ENCODE measurements around the gene ISM2. TPM values are rescaled to one million over a fixed set of nuclear protein-coding genes. Genes with fewer than 3 reads are reported as not detected.

Gene ISM2
- total RNA-seq, 1 donor from 2014 or later = not detected

DNA sequence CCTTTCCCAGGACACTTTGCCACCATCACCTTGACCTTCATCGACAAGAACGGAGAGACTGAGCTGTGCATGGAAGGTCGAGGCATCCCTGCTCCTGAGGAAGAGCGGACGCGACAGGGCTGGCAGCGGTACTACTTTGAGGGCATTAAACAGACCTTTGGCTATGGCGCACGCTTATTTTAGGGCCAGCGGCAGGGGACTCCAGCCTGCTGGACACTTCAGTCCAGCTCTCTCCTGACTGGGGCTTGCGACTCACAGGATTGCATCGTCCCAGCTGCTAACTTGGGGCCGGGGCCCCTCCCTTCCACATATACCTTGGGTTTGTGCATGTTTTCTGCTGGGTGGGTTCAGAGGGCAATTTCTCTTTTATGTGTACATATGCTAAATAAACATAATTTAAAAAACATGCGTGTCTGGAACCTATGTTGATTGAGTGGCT lies 29.5 kb downstream of the ISM2 start:
- no peak for DNase-seq (ENCODE audit: low read depth in 2 of 2)

GRCh38 chr14:77467801-77468200 lies 30.8 kb downstream of the ISM2 start:
- DNase-seq (ENCODE audit: low read depth in 2 of 2) = no peak

- peak; percentile 84 to 89 for DNase-seq (ENCODE audit: low read depth in 2 of 2)
These were observed 39.4 kb downstream of the ISM2 start for GRCh38 chr14:77459072-77459723.

GRCh38 chr14:77458249-77458950 lies 40.2 kb downstream of the ISM2 start:
- peak; percentile 36 to 44 for DNase-seq (ENCODE audit: low read depth in 2 of 2)

GRCh38 chr14:77457522-77458248 lies 40.9 kb downstream of the ISM2 start, which contains the start of the genes AHSA1 and VIPAS39:
Gene AHSA1 (plus strand): TSS chr14:77458093. CDS start chr14:77458190, 97 bp downstream.
Gene VIPAS39 (minus strand): TSS chr14:77457601. CDS start chr14:77454102, 3,499 bp downstream.
- DNase-seq (ENCODE audit: low read depth in 2 of 2) = peak; percentile 100

GRCh38 chr14:77457115-77457521 lies 41.5 kb downstream of the ISM2 start:
- DNase-seq (ENCODE audit: low read depth in 2 of 2) = no peak

- DNase-seq (ENCODE audit: low read depth in 2 of 2) = no peak
These were observed 42.5 kb downstream of the ISM2 start for GRCh38 chr14:77455966-77456640.

DNA sequence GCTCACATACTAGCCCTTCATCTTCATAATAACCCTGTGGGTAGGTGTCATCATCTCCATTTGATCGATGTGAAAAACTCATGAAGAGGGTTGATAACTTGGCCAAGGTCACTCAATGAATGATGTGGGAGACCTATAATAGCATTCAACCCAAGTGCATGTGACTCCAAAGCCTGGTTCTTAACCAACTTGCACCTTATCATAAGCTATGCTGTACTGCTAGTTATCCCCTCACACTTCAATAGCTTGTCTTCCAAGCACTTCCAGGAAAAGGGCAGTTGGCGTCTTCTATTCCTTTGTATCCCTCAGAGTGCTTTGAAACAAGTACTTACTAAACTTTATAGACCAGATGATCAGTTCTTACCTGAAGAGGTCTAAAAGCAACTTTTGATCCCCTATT lies 56.4 kb downstream of the ISM2 start:
- DNase-seq (ENCODE audit: low read depth in 2 of 2) = no peak

GRCh38 chr14:77439861-77440260 lies 58.8 kb downstream of the ISM2 start:
- DNase-seq (ENCODE audit: low read depth in 2 of 2) = no peak

DNA sequence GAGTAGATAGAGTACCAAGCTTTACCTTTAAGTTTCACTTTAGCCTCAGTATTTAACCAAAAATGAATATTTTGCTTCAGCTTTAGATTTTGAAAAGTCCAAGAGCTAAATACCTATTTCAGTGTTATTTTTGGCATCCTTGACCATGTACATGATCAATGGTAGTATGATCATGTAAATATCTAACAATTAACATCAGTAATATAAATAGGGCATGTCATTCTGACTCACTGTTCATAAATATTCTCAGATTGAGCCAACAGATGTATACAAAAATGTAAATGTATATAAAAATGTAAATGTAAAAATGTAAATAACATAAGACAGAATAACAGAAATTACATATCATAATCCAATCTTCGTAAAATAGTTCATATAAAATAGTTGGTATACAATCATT lies 60.0 kb downstream of the ISM2 start:
- DNase-seq (ENCODE audit: low read depth in 2 of 2) = no peak

DNA sequence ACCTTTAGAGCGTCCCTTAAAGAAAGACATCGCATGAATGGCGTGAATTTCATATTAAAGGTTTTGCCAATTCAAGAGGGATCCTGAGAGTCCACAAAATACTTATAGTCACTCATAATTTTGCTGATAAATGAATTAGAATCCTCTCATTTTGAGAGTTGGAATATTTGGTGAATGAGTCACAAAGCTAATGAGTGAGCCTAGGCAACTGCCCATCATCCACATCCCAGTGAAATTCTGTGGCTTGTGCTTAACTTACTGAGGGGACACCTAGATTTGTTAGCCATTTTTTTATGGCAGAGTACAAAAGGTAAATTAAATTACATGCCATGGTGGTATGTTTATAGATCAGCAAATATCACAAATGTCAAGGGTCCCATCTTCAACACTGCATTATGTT lies 62.6 kb downstream of the ISM2 start:
- DNase-seq (ENCODE audit: low read depth in 2 of 2) = no peak

DNA sequence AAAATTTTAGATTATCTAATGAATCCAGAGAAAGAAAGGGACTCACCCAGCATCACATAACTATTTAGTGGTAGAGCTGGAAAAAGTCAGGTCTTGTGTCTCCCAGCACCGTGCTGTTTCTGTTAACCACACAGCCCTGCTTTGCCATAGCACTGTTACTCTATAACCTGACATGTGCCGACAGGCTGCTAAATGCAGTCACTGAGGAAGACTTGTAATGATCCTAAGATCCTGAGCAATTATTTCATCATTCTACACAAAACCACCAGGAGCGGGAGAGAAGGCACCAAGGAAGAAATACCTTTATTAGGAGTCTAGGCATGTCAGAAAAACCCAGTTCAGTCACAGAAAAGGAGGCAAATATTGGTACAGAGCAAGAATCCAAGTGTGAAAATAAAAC lies 72.2 kb downstream of the ISM2 start:
- no peak for DNase-seq (ENCODE audit: low read depth in 2 of 2)

- DNase-seq (ENCODE audit: low read depth in 2 of 2) = no peak
These were observed 73.8 kb downstream of the ISM2 start for GRCh38 chr14:77424862-77425261.

Other genes with a start within 250 kb of the ISM2 start
- gene NGB, start 227.6 kb downstream of the ISM2 start, total RNA-seq = not detected in 2 replicates
- 5.2 and 6.9 TPM in 2 replicates for gene POMT2, start 177.9 kb downstream of the ISM2 start, total RNA-seq
- 11.1 and 26.4 TPM in 2 replicates for gene GSTZ1, start 177.8 kb downstream of the ISM2 start, total RNA-seq
- 7.0 and 9.7 TPM in 2 replicates for gene TMED8, start 121.7 kb downstream of the ISM2 start, total RNA-seq
- gene SAMD15, start 121.4 kb downstream of the ISM2 start, total RNA-seq = 0.40 and 0.44 TPM in 2 replicates
- under 0.01 and 0.20 TPM in 2 replicates for gene NOXRED1, start 75.3 kb downstream of the ISM2 start, total RNA-seq
- gene VIPAS39, start 41.2 kb downstream of the ISM2 start, total RNA-seq = 20.3 and 22.0 TPM in 2 replicates
- gene AHSA1, start 40.7 kb downstream of the ISM2 start, total RNA-seq = 68.4 and 81.7 TPM in 2 replicates
- 42.3 and 62.3 TPM in 2 replicates for gene SPTLC2, start 117.8 kb upstream of the ISM2 start, total RNA-seq
- gene ALKBH1, start 209.2 kb upstream of the ISM2 start, total RNA-seq = 5.9 and 6.7 TPM in 2 replicates
- 114 and 121 TPM in 2 replicates for gene SLIRP, start 209.3 kb upstream of the ISM2 start, total RNA-seq

Data from lung microvascular endothelial cell (primary cell).